A172 (cell line): ENCODE measurements around the gene THSD7A. TPM values are rescaled to one million over a fixed set of nuclear protein-coding genes. Genes with fewer than 3 reads are reported as not detected.

Experiments
- DNase-seq: peaks from one replicate; pipeline ENCODE4 v3.0.0-alpha.2; 2015; ENCODE audit warnings: low spot score
- total RNA-seq: library from RNA; depleted of rRNA; stranded (reverse); fragments of >200 nt; shearing (Covaris generic); gene quantifications from 2 replicates; pipeline ENCODE4 v1.2.3, GENCODE V29; 2014

The THSD7A gene
- total RNA-seq, 1 experiment from 2014 or later, result 0.21 TPM

- DNase-seq, result no peak
These were observed 14.8 kb downstream of the THSD7A start for GRCh38 chr7:11817111-11817740.

DNA sequence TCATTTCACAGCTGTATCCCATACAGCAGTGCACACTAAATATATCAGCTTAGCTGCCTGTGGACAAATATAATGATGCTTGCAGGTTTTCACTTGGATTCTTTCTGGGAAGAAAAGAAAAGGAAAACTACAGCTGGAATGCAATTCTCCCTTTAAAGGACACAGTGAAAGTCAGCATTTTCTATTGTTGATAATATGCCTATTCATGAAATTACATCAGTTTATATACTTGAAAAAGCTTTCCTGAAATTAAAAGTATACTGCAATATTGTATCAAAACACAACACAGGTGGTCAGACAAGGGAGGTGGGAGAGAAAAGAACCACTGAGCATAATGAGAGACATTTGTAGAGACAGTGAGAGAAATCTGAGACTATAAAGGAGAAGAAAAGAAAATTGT lies 20.3 kb downstream of the THSD7A start:
- DNase-seq, result no peak

DNA sequence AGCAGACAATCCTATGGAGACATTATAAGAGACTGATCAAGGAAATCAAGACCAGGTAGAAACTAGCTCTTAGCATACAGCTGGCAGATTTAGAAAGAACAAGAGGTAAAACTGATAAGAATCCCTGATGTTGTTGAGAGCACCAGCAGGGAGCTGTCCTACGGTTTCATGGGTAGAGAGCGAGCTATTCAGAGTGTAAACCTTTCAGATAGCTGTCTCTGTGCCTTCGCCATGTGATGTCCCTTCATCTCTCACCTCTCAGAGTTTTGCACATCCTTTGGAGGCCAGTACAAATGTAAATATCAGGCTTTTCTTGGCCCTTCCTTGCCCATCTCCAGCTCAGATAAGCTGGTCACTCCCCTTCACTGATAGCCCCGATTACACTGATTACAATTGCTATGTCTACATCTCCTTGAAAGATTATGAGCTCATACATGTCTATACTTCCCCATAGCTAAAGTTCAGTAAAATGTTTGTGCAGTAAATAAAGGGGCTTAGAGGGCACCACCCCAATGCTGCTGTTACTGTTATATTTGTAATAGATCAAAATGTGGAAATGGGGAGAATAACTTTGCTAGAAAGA lies 21.9 kb downstream of the THSD7A start:
- no peak for DNase-seq

DNA sequence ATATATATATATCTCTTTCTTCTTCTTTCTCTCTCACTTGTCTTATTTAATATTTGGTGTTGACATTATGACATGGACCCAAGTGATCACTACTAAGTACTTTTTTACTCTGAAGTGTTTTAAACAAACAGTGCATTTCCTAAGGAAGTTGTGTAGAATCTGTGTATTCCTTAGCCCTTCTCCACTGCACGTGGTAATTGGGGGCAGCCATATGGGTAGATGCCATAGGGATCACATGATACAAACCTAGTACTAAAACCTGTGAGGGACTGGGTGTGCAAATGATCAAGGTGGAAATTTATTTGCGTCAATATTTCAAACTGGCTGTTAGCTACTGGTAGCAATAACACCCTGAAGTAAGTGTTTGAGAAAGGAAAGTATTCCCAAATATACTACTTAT lies 25.0 kb downstream of the THSD7A start:
- DNase-seq, result no peak

DNA sequence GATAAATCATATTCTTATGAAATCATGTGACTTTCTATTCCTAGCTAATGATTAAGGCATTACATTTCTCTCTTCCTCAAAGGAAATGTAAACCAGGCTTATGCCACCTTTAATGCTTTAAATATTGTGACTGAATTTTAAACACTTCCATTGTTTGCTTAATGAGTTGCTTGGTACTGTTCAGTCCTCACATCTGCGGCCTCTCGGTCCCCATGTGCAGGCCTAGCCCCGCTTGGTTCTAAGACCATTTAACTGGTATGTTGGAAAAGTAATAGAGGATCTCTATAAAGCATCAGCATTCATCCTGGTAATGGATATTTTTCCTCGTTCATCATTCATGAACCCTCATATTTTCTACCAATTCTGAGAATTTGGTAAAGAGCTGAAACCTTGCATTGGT lies 27.4 kb downstream of the THSD7A start:
- no peak for DNase-seq

DNA sequence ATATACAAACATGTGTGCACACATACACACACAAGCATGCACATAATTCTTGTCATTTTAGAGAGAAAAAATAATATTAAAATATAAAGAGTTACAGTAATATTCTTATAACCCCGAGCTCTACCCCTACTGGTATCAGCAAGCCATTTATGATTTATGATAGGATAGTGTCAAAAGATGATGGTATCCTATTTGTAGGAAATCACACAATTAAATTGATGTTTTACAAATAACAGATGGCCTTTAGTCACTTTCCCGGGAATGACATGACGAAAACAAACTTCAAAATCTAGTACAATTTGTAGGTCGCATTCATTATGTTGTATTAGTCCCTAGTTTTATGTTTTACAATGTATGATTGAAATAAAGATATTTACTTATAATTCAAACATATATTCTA lies 36.8 kb downstream of the THSD7A start:
- DNase-seq, result no peak

- no peak for DNase-seq
These were observed 39.8 kb downstream of the THSD7A start for GRCh38 chr7:11792166-11792565.

- no peak for DNase-seq
These were observed 43.4 kb downstream of the THSD7A start for GRCh38 chr7:11788568-11788967.

DNA sequence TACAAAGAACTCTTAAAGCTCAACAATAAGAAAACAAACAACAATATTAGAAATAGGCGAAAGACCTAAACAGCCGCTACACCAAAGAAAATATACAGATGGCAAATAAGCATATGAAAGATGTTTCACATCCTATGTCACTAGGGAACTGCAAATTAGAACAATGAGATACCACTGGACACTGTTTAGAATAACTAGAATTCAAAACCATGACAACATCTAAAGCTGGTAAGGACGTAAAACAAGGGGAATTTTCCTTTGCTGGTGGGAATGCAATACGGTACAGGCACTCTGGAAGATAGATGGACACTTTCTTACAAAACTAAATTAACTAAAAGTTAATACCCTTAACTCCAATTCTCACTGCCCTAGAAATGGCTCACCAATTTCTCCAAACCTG lies 44.5 kb downstream of the THSD7A start:
- DNase-seq, result no peak

DNA sequence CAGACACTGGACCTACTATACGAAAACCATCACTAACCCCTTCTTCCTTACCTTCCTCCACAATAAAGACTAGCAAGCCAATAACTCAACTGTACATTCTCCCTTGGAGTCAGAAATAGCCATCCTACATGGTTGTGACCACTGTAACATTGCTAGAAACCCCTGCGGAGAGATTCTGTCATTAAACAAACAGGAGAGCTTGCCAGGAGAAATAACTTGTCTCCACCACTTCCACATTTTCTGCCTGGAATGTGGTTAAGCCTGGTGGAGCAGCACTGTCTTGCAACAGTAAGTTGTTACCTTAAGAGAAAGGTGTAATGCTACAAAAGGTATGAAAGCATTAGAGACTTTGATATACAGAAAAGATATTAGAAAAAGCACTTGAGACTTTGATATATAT lies 45.8 kb downstream of the THSD7A start:
- DNase-seq, result peak; percentile 73

- no peak for DNase-seq
These were observed 47.0 kb downstream of the THSD7A start for GRCh38 chr7:11784769-11785536.

- no peak for DNase-seq
These were observed 51.9 kb downstream of the THSD7A start for GRCh38 chr7:11779864-11780674.

DNA sequence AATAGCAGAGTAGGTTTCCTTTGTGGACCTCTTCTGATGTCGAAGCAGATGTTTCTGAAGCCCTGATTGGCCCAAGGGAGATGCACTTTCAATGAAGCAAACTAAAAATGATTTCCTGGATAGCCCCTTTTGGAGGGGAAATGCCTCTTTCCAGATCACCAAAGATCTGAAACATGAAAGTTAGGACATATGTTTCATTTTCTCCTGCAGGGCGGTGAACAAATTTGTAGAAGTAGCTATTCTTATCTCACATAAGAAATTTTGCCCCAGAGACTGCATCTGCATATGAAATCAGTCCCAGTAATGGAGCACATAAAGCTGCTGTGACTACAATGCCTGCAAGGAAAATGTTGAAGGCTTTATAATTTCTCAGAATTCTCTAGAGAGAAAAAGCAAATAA lies 56.0 kb downstream of the THSD7A start:
- DNase-seq, result no peak

DNA sequence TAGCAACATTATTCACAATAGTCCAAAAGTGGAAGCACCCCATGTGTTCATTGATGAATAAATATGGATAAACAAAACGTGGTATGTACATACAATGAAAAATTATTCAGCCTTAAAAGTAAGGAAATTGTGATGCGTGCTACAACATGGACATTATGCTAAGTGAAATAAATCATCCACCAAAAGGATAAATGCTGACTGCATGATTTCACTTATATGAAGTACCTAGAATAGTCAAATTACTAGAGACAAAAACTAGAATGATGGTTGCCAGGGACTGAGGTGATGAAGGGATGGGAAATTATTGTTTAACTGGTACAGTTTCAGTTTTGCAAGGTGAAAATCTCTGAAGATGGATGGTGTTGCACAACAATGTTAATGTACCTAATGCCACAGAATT lies 56.6 kb downstream of the THSD7A start:
- no peak for DNase-seq

DNA sequence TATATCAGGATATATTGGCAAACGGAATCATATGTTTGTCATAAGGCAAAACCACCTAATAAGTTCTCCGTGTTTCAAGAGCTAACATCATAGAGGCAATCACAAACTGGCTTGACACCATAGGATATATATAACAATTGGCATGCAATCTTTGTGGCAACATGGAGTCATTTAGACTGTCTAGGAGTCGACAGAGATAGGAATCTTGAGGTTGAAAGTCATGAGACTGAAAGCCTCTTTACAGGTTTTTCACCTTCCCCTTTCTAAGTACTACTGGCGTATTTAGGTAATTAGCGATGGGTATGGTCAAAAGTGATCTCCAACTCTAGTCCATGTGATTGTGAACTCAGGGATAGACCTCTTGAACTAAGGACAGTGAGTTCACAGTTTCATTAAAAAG lies 63.7 kb downstream of the THSD7A start:
- DNase-seq, result no peak

GRCh38 chr7:11767148-11767547 lies 64.8 kb downstream of the THSD7A start:
- no peak for DNase-seq

- DNase-seq, result no peak
These were observed 71.6 kb downstream of the THSD7A start for GRCh38 chr7:11760372-11760771.

DNA sequence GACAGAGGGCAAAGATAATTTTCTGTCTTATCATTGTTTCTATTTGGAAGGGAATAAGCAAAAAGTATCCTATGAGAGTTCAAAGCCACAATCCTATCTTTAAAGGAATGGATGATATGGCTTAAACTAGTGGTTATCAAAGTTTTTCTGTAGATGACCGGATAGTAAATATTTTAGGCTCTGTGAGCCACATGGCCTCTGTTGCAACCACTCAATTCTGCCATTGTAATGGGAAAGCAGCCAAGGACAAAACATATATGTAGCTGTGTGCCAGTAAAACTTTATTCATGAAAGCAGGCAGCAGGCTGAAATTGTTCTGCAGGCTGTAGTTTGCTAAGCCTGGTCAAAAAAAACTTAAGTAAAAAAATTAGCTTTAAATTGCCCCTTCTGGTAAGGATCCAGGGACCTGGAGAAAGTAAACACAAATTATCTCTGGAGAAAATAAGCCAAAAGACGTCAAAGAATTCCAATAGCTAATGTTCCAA lies 73.3 kb downstream of the THSD7A start:
- no peak for DNase-seq

- DNase-seq, result no peak
These were observed 74.8 kb downstream of the THSD7A start for GRCh38 chr7:11757153-11757552.

DNA sequence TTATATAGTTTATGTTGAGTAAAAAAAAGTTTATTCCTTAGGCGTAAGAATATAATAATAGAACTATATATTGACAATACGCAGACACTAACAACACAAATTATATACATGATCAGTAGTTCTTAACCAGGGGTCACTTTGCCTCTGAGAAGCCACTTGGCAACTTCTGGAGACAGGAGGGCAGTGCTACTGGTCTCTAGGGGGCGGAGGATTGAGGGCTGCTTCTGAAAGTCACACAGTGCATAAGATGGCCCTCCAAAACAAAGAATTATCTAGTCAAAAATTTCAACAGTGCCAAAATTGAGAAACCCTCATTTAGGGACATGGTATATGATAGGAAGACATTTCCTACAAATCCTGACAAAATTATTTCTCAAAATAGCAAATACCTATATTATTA lies 77.1 kb downstream of the THSD7A start:
- no peak for DNase-seq

GRCh38 chr7:11754123-11754522 lies 77.9 kb downstream of the THSD7A start:
- no peak for DNase-seq

DNA sequence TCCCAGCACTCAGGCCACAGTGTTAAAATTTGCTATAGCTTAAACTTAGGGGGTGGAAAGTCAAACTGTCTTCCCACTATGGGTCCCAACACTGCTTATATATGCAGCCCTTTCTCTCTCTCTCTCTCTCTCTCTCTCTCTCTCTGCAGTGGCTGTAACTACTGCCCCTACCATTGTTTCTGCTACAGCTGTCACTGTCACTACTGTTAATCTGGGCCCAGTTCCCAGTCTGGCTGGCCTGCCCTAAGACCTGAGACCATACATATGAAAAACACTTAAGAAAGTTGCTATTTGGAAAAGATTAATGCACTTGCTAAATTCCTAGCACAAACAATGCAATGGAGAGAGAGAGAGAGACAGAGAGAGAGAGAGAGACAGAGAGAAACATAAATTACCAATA lies 78.6 kb downstream of the THSD7A start:
- DNase-seq, result no peak
